IMR-90 (cell line): Measurements from ENCODE around the gene CARD10.

Experiments used
- BHLHE40 ChIP-seq: fragments of 150-350 bp; IDR thresholded peaks from 2 replicates; pipeline ENCODE4 v1.6.1; 2016; ENCODE audit warnings: mild to moderate bottlenecking, low read depth, low read length
- CEBPB ChIP-seq: IDR thresholded peaks from 2 replicates; pipeline ENCODE4 v1.6.1; 2012; ENCODE audit warnings: low read depth, low read length, improper control_type of control experiment
- CTCF ChIP-seq: conservative IDR thresholded peaks from 2 replicates; pipeline ENCODE4 v1.5.1; 2012; ENCODE audit warnings: mild to moderate bottlenecking, low read depth, low read length, improper control_type of control experiment
- ELK1 ChIP-seq: fragments of 150-350 bp; IDR thresholded peaks from 2 replicates; pipeline ENCODE4 v1.6.1; 2016; ENCODE audit warnings: low read depth, mild to moderate bottlenecking, low read length, moderate library complexity, borderline replicate concordance
- FOS ChIP-seq: fragments of 150-350 bp; IDR thresholded peaks from 2 replicates; pipeline ENCODE4 v1.6.1; 2016; ENCODE audit warnings: low read depth, low read length
- MAFK ChIP-seq: IDR thresholded peaks from 2 replicates; pipeline ENCODE4 v1.6.1; 2012; ENCODE audit warnings: low read depth, low read length, improper control_type of control experiment
- NFE2L2 ChIP-seq: fragments of 150-350 bp; IDR thresholded peaks from 2 replicates; pipeline ENCODE4 v1.6.1; 2016; ENCODE audit warnings: low read depth, mild to moderate bottlenecking, low read length
- POLR2A ChIP-seq: IDR thresholded peaks from 2 replicates; pipeline ENCODE4 v1.6.1; 2012; ENCODE audit warnings: mild to moderate bottlenecking, low read depth, low read length
- RAD21 ChIP-seq: IDR thresholded peaks from 2 replicates; pipeline ENCODE4 v1.6.1; 2012; ENCODE audit warnings: low read length, improper control_type of control experiment
- RCOR1 ChIP-seq: IDR thresholded peaks from 2 replicates; pipeline ENCODE4 v1.6.1; 2012; ENCODE audit warnings: mild to moderate bottlenecking, low read length, improper control_type of control experiment; ENCODE audit not compliant: insufficient replicate concordance
- RFX5 ChIP-seq: IDR thresholded peaks from 2 replicates; pipeline ENCODE4 v1.8.0; 2012; ENCODE audit warnings: low read depth, mild to moderate bottlenecking, low read length, moderate library complexity
- SMC3 ChIP-seq: fragments of 150-350 bp; IDR thresholded peaks from 2 replicates; pipeline ENCODE4 v1.6.1; 2016; ENCODE audit warnings: low read depth, mild to moderate bottlenecking, antibody characterized with exemption, low read length, moderate library complexity
- USF2 ChIP-seq: fragments of 150-350 bp; IDR thresholded peaks from 2 replicates; pipeline ENCODE4 v1.6.1; 2017; ENCODE audit warnings: mild to moderate bottlenecking, antibody characterized with exemption, low read length, low read depth

GRCh38 chr22:37522482-37522881 lies 3.3 kb upstream of the CARD10 start:
- no peak for TF ChIP-seq POLR2A
- TF ChIP-seq CEBPB: no peak
- no peak for TF ChIP-seq CTCF
- TF ChIP-seq NFE2L2: no peak
- no peak for TF ChIP-seq MAFK
- TF ChIP-seq FOS: no peak
- TF ChIP-seq RCOR1: no peak
- TF ChIP-seq ELK1: no peak
- no peak for TF ChIP-seq RAD21
- no peak for TF ChIP-seq BHLHE40
- TF ChIP-seq USF2: no peak
- no peak for TF ChIP-seq SMC3
- no peak for TF ChIP-seq RFX5
